ENCODE results near the gene UBALD2. TPM values are rescaled to one million over a fixed set of nuclear protein-coding genes. Genes with fewer than 3 reads are reported as not detected.
A peak's percentile ranks its signal among the peaks of the same experiment; 100 is the strongest.
"Not testable (repeated sequence)": the region's sequence is repeated elsewhere in the genome, so short reads cannot be mapped to it uniquely, and the experiment has no call there.

UBALD2 gene
- total RNA-seq, result 206 and 217 TPM in 2 replicates

DNA sequence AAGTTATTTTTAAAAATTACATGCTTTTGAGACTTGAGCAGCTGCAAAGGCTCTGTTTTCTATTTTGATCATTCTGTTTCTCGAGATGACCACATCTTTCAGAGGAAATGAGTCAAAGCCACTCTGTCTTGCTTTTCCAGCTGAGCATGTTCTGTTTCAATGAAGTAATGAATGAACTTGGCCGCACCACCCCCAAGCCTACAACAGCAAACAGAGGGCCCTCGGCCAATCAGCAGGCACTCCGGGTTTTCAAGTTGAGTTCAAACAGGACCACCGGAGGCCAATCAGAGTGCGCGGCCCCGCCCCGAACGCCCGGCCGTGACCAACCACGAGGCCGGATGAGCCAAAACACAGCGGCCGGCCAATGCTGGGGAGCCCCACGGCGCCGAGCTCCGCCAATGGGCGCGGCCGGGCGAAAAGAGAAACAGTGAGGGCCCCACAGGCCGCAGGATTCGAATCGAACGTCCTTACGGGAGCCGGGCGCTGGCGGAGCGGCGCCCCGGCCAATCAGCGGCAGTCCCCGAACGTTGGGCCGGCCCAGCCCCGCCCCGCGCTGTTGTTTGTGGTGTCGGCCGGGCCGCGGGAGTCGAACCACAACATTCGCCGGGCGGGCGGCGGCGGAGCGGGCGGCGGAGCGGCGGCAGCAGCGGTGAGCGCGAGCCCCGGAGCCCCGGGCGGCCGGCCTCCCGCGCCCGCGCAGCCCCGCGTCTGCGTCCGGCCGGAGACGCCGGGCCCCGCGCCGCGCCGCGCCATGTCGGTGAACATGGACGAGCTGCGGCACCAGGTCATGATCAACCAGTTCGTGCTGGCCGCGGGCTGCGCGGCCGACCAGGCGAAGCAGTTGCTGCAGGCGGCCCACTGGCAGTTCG, at the start of gene UBALD2:
Gene UBALD2, plus strand, starts transcription at position 594 of the 869 bp plus-strand sequence. Its CDS starts 158 bp downstream, at position 752.
- Mint-ChIP-seq H3K27me3 (ENCODE audit: insufficient read depth) (no peaks in the 10 kb centered on the region), H3K9me3 (no peaks in the 10 kb centered on the region), H3K4me3 (peak within 1 kb of the TSS; percentile 94), H3K36me3 (ENCODE audit: low read depth) (peaks cover 30% of the 10 kb centered on the region), H3K4me1 (ENCODE audit: low read depth) (peaks cover 63% of the 10 kb centered on the region), H3K27ac (peak within 1 kb of the TSS; percentile 94)
- intact Hi-C loops (cut with micrococcal nuclease), result loop anchor here (1.0 to 10.0 kb wide), 8 partner anchors 7 to 486 kb away; partner anchors contain the start of genes MFSD11, RHBDF2 and SRSF2
- peak; percentile 99 for DNase-seq (ENCODE audit: low spot score)

DNA sequence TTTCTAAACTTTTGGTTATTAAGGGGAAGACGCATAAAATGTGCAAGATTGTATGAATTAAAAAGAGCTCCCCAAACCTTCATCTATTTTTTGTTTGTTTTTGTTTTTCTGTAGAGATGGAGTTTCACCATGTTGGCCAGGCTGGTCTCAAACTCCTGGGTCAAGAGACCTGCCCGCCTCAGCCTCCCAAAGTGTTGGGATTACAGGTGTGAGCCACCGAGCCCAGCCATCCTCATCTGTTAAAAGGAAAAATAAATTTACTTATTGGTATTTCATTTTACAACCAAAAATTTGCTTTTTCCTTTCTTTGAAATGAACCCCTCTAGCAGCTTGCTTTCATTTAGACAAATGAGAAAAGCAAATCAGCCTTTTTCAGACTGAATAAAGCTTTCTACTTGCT, 48.1 kb upstream of the UBALD2 start:
- Mint-ChIP-seq H3K4me3 (no peak overlapping the region), H3K27me3 (ENCODE audit: insufficient read depth) (no peaks in the 10 kb centered on the region), H3K36me3 (ENCODE audit: low read depth) (peaks cover 30% of the 10 kb centered on the region), H3K4me1 (ENCODE audit: low read depth) (peaks cover 48% of the 10 kb centered on the region), H3K27ac (no peak overlapping the region), H3K9me3 (no peaks in the 10 kb centered on the region)
- no peak for DNase-seq (ENCODE audit: low spot score)
- intact Hi-C loops (cut with micrococcal nuclease), result no loop called here

DNA sequence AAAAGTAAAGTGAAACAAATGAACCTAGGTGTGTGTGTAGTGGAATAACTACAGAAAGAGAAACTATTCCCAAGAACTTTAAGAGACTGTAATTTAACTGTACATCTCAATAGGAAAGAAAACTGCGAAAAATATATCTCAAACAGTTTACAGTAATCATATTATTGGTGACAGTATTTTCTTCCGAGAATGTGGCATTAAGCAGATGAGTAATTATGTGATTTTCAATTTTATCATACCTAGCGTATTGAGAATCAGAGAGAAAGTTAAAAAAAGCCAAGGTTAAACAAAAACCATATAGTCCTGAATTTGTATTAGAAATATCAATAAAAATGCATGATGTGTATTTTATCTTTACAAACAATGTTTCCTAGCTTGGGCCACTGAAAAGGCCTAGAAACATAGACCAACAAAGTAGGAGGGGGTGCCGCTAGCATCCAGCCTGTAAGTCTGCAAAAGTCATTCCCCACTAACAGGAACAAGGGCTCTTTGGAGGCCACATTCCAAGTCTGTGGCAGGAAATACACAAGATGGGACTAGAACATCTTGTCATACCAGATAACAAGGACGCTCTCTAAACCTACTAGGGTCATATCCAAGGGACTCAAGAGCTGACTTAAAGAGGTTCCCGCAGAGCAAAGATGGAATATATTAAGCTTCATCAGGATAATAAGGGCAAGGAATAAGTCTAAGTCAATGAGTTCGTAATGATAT, 45.3 kb upstream of the UBALD2 start:
- Mint-ChIP-seq H3K4me1 (ENCODE audit: low read depth) (peaks cover 31% of the 10 kb centered on the region), H3K27ac (no peak overlapping the region), H3K36me3 (ENCODE audit: low read depth) (peaks cover 27% of the 10 kb centered on the region), H3K27me3 (ENCODE audit: insufficient read depth) (no peaks in the 10 kb centered on the region), H3K4me3 (no peak overlapping the region), H3K9me3 (no peaks in the 10 kb centered on the region)
- intact Hi-C loops (cut with micrococcal nuclease), result no loop called here
- DNase-seq (ENCODE audit: low spot score), result no peak

DNA sequence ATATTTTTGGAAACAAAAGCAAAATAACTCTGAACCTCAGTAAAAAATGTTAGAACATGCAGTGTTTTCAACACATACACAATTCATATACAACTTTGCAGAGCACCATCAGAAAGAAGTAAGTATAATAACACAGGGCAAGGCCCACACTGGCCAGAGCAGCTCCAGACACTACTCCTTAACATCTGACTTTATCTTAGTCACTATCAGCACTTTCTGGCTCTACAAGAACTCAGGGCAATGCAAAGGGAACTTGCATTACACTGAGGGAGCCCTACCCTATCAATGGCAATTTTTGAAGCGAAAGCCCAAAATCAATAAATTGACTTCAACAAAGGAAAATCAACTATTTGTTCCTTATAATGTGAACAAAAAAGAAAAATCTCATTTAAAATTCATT, 41.3 kb upstream of the UBALD2 start:
- intact Hi-C loops (cut with micrococcal nuclease), result no loop called here
- no peaks in the 10 kb centered on the region for H3K27me3 Mint-ChIP-seq (ENCODE audit: insufficient read depth)
- H3K4me1 Mint-ChIP-seq (ENCODE audit: low read depth), result peaks cover 26% of the 10 kb centered on the region
- H3K4me3 Mint-ChIP-seq, result no peak overlapping the region
- peaks cover 29% of the 10 kb centered on the region for H3K36me3 Mint-ChIP-seq (ENCODE audit: low read depth)
- H3K9me3 Mint-ChIP-seq, result no peaks in the 10 kb centered on the region
- H3K27ac Mint-ChIP-seq, result no peak overlapping the region
- DNase-seq (ENCODE audit: low spot score), result no peak

DNA sequence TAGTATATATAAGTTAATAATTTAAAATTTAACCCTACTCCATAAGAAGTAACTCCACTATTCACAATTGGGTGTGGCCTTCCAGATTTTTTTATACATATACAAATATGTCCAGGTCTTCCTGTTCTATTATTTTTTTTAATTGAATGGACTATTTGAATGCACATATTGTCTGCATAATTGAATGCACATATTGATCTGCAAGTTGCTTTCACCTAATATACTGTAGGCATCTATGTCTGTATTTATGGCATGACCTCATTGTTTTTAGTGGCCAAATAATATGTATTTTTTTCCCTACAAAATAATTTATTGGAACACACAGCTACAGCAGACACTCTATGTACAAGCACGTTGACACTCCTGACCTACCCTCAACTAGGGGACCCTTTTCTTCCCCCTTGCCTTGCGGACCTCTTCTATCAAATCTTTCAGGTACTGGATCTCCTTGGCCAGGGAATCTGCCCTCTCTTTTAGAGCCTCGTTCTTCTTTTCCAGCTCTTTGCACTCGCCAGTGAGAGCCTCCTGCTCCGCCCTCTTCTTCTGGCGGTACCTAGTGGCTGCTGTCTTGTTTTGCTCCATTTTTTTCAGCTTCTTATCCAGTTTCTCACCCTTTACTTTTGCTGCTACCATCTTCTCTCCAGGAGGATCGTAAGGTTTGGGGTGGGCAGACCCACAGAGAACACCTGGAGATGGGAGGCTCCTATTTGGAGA, 39.6 kb upstream of the UBALD2 start:
- H3K9me3 Mint-ChIP-seq; H3K27ac Mint-ChIP-seq; H3K27me3 Mint-ChIP-seq (ENCODE audit: insufficient read depth); DNase-seq (ENCODE audit: low spot score); H3K4me3 Mint-ChIP-seq; intact Hi-C loops (cut with micrococcal nuclease): not testable (repeated sequence)
- peaks cover 34% of the 10 kb centered on the region for H3K4me1 Mint-ChIP-seq (ENCODE audit: low read depth)
- peaks cover 37% of the 10 kb centered on the region for H3K36me3 Mint-ChIP-seq (ENCODE audit: low read depth)

DNA sequence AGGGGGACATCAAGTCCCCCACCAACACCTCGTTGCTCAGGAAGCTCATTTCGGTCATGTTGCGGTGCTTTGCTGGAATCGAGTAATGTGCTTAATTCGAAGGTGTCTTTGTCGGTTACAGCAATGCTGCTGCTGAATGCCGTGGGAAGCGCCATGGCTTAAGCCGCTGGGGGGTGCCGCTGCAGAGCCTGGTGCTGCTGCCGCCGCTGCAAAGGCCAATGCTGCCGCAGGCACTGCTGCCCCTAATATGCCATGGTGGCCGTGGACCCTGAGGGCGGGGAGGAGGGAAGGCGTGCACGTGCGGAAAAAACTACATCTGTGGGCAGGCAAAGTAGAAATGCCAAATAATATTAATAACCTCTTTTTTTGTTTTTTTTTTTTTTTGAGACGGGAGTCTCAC, 38.4 kb upstream of the UBALD2 start:
- H3K4me3 Mint-ChIP-seq; H3K9me3 Mint-ChIP-seq; H3K27me3 Mint-ChIP-seq (ENCODE audit: insufficient read depth); H3K27ac Mint-ChIP-seq; DNase-seq (ENCODE audit: low spot score); intact Hi-C loops (cut with micrococcal nuclease): not testable (repeated sequence)
- Mint-ChIP-seq H3K4me1 (ENCODE audit: low read depth) (peaks cover 31% of the 10 kb centered on the region), H3K36me3 (ENCODE audit: low read depth) (peaks cover 35% of the 10 kb centered on the region)

DNA sequence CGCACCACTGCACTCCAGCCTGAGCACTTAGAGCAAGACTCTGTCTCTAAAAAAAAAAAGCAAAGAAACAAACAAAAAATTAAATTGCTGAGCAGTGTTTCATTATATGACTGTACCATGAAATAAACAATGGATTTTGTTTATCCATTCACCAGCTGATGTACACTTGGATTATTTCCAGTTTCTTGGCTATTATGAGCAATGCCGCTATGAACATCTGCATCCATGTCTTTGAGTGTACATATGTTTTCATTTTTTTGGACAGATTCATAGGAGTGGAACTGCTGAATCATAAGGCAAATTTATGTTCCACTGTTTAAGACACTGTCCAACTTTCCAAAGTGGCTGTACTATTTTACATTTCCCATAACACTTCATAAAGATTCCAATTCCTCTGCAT, 32.8 kb upstream of the UBALD2 start:
- Mint-ChIP-seq H3K9me3 (peaks cover 3% of the 10 kb centered on the region), H3K4me3 (no peak overlapping the region), H3K36me3 (ENCODE audit: low read depth) (peaks cover 30% of the 10 kb centered on the region), H3K27me3 (ENCODE audit: insufficient read depth) (no peaks in the 10 kb centered on the region), H3K4me1 (ENCODE audit: low read depth) (peaks cover 62% of the 10 kb centered on the region), H3K27ac (peak overlapping the region; percentile 27)
- no peak for DNase-seq (ENCODE audit: low spot score)
- intact Hi-C loops (cut with micrococcal nuclease), result no loop called here

DNA sequence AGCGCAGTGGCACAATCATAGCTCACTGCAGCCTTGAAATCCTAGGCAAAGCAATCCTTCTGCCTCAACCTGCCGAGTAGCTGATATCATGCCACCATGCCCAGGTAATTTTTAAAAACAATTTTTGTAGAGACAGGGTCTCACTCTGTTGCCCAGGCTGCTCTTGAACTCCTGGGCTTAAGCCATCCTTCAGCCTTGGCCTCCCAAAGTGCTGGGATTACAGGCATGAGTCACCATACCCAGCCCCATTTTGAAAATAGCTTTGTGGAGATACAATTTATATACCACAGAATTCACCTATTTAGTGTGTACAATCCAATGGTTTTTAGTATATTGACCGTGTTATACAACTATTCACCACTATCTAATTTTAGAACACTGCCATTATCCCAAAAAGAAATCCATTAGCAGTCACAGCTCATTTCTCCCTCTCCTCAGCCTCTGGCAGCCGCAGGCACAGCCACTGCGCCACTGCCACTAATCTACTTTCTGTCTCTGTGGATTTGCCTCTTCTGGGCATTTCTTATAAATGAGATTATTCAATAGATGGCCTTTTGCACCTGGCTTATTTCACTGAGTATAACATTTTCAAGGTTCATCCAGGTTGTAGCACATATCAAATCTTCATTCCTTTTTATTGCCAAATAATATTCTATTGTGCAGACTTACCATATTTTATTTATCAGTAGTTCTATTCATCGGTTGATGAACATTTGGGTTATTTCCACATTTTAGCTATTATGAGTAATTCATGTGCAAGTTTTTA, 31.4 kb upstream of the UBALD2 start:
- Mint-ChIP-seq H3K4me1 (ENCODE audit: low read depth) (peaks cover 65% of the 10 kb centered on the region), H3K27ac (no peak overlapping the region)

DNA sequence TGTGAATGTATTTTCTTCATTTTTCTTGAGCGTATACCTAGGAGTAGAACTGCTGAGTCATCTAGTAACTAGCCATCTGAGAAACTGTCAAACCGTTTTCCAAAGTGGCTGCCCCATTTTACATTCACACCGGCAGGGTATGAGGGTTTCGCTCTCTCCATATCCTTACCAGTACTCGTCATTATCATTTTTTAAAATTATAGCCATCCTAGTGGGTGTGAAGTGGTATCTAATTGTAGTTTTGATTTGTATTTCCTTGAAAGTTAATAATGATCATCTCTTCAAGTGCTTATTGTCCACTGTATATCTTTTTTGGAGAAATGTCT, 30.8 kb upstream of the UBALD2 start:
- H3K9me3 Mint-ChIP-seq, result peaks cover 3% of the 10 kb centered on the region
- peaks cover 65% of the 10 kb centered on the region for H3K4me1 Mint-ChIP-seq (ENCODE audit: low read depth)
- no peak overlapping the region for H3K4me3 Mint-ChIP-seq
- intact Hi-C loops (cut with micrococcal nuclease), result no loop called here
- H3K36me3 Mint-ChIP-seq (ENCODE audit: low read depth), result peaks cover 24% of the 10 kb centered on the region
- no peaks in the 10 kb centered on the region for H3K27me3 Mint-ChIP-seq (ENCODE audit: insufficient read depth)
- no peak overlapping the region for H3K27ac Mint-ChIP-seq
- DNase-seq (ENCODE audit: low spot score), result no peak

More for the DNA sequence above, 31.4 kb upstream of the UBALD2 start:
- Mint-ChIP-seq H3K36me3 (ENCODE audit: low read depth) (peaks cover 28% of the 10 kb centered on the region), H3K4me3 (no peak overlapping the region), H3K27me3 (ENCODE audit: insufficient read depth) (no peaks in the 10 kb centered on the region), H3K9me3 (peaks cover 3% of the 10 kb centered on the region)
- intact Hi-C loops (cut with micrococcal nuclease), result no loop called here
- DNase-seq (ENCODE audit: low spot score), result no peak

DNA sequence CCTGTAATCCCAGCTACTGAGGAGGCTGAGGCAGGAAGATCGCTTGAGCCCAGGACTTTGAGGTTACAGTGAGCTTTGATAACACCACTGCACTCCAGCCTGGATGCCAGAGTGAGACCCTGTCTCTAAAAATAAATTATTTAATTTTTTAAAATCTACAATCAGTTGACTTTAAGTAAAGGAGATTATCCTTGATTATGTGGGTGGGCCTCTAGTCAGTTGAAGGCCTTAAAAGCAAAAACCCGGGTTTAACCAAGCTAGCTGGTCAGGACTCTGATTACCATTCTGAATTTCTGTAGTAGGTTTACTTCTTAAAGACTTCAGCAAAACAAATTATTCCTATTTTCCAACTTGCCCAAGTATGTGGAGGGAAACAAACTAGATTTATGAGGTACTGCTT, 29.3 kb upstream of the UBALD2 start:
- Mint-ChIP-seq H3K27ac (no peak overlapping the region), H3K9me3 (peaks cover 3% of the 10 kb centered on the region), H3K4me3 (no peak overlapping the region), H3K4me1 (ENCODE audit: low read depth) (peaks cover 57% of the 10 kb centered on the region), H3K36me3 (ENCODE audit: low read depth) (peaks cover 20% of the 10 kb centered on the region), H3K27me3 (ENCODE audit: insufficient read depth) (no peaks in the 10 kb centered on the region)
- DNase-seq (ENCODE audit: low spot score), result no peak
- intact Hi-C loops (cut with micrococcal nuclease), result no loop called here

DNA sequence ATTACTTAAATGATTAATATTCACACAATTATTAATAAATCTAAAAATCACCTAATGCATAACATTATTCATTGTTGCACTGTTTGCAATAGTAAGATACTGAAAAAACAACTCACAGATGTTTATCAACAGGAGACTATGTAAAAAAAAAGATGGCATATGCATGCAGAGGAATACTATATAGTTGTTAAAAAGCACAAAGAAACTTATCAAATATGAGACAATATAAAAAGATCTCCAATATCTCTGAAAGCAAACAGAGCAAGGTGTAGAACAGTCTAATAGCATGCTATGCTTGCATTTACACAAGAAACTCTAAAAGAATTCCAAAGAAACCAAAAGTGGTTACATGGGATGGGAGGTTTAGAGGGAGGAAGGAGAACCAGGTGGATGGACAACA, 28.5 kb upstream of the UBALD2 start:
- no peaks in the 10 kb centered on the region for H3K27me3 Mint-ChIP-seq (ENCODE audit: insufficient read depth)
- DNase-seq (ENCODE audit: low spot score), result no peak
- intact Hi-C loops (cut with micrococcal nuclease), result no loop called here

DNA sequence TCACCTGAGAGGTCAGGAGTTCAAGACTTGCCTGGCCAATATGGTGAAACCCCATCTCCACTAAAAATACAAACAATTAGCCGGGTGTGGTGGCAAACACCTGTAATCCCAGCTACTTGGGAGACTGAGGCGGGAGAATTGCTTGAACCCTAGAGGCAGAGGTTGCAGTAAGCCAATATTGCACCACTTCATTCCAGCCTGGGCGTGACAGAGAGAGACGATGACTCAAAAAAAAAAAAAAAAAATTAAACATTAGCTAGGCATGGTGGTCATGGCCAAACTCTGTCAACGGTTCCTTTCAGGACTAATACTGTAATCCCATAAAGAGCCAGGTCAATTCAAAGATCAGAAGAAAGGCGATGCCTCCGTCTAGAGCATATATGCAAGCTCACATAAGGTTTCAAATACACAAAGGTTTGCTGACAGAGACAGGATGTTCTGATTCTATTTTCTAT, 27.3 kb upstream of the UBALD2 start:
- intact Hi-C loops (cut with micrococcal nuclease), result no loop called here
- DNase-seq (ENCODE audit: low spot score), result no peak
- peaks cover 59% of the 10 kb centered on the region for H3K4me1 Mint-ChIP-seq (ENCODE audit: low read depth)
- peak overlapping the region; percentile 90 for H3K4me3 Mint-ChIP-seq
- H3K9me3 Mint-ChIP-seq, result peaks cover 3% of the 10 kb centered on the region
- peak overlapping the region; percentile 70 for H3K27ac Mint-ChIP-seq
- no peaks in the 10 kb centered on the region for H3K27me3 Mint-ChIP-seq (ENCODE audit: insufficient read depth)
- H3K36me3 Mint-ChIP-seq (ENCODE audit: low read depth), result peaks cover 13% of the 10 kb centered on the region

More for the DNA sequence above, 28.5 kb upstream of the UBALD2 start:
- H3K36me3 Mint-ChIP-seq (ENCODE audit: low read depth), result peaks cover 19% of the 10 kb centered on the region
- H3K4me1 Mint-ChIP-seq (ENCODE audit: low read depth), result peaks cover 62% of the 10 kb centered on the region
- no peak overlapping the region for H3K4me3 Mint-ChIP-seq
- H3K27ac Mint-ChIP-seq, result no peak overlapping the region
- H3K9me3 Mint-ChIP-seq, result peaks cover 3% of the 10 kb centered on the region

Data from activated T-helper 1 cell treated with anti-CD3 and anti-CD28 coated beads, Interleukin-12 subunit alpha, Interleukin-12 subunit beta, Interleukin-2, Interleukin-4 antibody, amounts not matched to agents 30 ng/mL and 10 ng/mL and 1 ng/mL, durations not matched to agents 14 hours and 24 hours and 36 hours (primary cell).